ENCODE results near the gene SIGLEC8. TPM values are rescaled to one million over a fixed set of nuclear protein-coding genes. Genes with fewer than 3 reads are reported as not detected.

SIGLEC8 gene
- total RNA-seq, 1 experiment from 2014 or later = not detected

GRCh38 chr19:51415187-51415586 is 43.1 kb downstream of the SIGLEC8 start (continued):
- no peak for TF ChIP-seq ZNF532 (CRISPR knock-in tag; IDR thresholded peaks at IDR 0.05; ENCODE audit: borderline replicate concordance)
- no peak for TF ChIP-seq ATF6 (CRISPR knock-in tag; IDR thresholded peaks at IDR 0.05)
- no peak for TF ChIP-seq PREB (CRISPR knock-in tag; IDR thresholded peaks at IDR 0.05; ENCODE audit: borderline replicate concordance)

DNA sequence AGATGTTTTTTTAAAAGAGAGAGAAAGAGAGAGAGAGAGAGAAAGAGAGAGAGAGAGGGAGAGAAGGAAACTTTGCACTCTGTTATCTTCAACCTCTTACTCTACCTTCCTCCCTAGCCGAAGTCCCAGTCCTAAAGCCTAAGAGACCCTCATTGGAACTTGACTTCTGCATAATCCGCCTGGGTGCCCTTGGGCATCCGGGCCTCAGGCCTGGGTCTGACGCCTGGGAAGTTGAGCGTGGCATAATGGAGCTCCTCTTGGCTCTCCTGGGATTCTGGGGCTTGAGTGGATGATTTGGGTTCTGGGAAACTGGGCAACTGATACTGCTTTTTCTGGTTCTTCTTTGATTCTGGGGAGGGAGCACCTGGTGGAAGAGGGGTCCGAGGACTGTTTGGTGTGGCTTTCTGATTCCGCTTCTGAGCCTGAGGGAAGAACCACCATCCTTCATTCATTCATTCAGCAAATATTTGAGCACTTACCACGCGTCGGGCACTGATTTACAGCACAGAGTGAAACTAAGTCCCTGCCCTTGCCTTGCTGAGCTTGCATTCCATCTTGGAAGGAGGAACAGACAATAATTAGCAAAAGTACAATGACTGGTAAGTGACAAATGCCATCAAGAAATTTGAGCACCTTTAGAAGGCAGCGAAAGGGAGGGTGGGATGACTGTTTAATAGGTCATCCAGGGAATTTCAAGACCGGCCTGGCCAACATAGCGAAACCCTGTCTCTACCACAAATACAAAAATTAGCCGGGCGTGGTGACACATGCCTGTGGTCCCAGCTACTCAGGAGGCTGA is 47.1 kb downstream of the SIGLEC8 start:
- POLR2A ChIA-PET = no interaction called here
- H3K4me1 Mint-ChIP-seq = peaks cover 32% of the 10 kb centered on the region
- H3K9me3 Mint-ChIP-seq = peaks cover 7% of the 10 kb centered on the region
- no peaks in the 10 kb centered on the region for H3K27me3 Mint-ChIP-seq (ENCODE audit: low read depth)
- DNase-seq (ENCODE audit: low spot score) (no peak), ATAC-seq (no peak)
- peaks cover 12% of the 10 kb centered on the region for H3K36me3 Mint-ChIP-seq
- CTCF ChIA-PET = interaction anchor here (3.4 kb wide), 1 partner anchor 10 kb away, joined by 10 read pairs; no protein-coding TSS in a partner anchor
- H3K4me3 Mint-ChIP-seq = no peak overlapping the region
- peak overlapping the region; percentile 34; the same call in 1 of the 2 replicates for H3K27ac Mint-ChIP-seq
- no peak for TF ChIP-seq CTCF (IDR thresholded peaks at IDR 0.05)
- TF ChIP-seq ZNF232 (CRISPR knock-in tag; IDR thresholded peaks at IDR 0.05) = no peak
- no peak for TF ChIP-seq MYBL2 (CRISPR knock-in tag; IDR thresholded peaks at IDR 0.05)
- TF ChIP-seq ZNF512 (CRISPR knock-in tag; IDR thresholded peaks at IDR 0.05; ENCODE audit: borderline replicate concordance) = no peak
- no peak for TF ChIP-seq MLX (CRISPR knock-in tag; IDR thresholded peaks at IDR 0.05)
- no peak for TF ChIP-seq ELF4 (CRISPR knock-in tag; IDR thresholded peaks at IDR 0.05; ENCODE audit: low read depth)
- no peak for TF ChIP-seq SOX15 (CRISPR knock-in tag; IDR thresholded peaks at IDR 0.05)
- TF ChIP-seq RELA (CRISPR knock-in tag; IDR thresholded peaks at IDR 0.05; ENCODE audit: borderline replicate concordance) = no peak
- no peak for TF ChIP-seq ATF3 (CRISPR knock-in tag; conservative IDR thresholded peaks at IDR 0.05)
- no peak for TF ChIP-seq FOXJ3 (CRISPR knock-in tag; IDR thresholded peaks at IDR 0.05; ENCODE audit: borderline replicate concordance)
- no peak for TF ChIP-seq CBFB (CRISPR knock-in tag; IDR thresholded peaks at IDR 0.05; ENCODE audit: low read depth)
- TF ChIP-seq NFATC4 (CRISPR knock-in tag; IDR thresholded peaks at IDR 0.05) = no peak
- TF ChIP-seq, protein P1, sequence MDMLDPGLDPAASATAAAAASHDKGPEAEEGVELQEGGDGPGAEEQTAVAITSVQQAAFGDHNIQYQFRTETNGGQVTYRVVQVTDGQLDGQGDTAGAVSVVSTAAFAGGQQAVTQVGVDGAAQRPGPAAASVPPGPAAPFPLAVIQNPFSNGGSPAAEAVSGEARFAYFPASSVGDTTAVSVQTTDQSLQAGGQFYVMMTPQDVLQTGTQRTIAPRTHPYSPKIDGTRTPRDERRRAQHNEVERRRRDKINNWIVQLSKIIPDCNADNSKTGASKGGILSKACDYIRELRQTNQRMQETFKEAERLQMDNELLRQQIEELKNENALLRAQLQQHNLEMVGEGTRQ (CRISPR knock-in tag; IDR thresholded peaks at IDR 0.05) = no peak
- TF ChIP-seq ZNF281 (CRISPR knock-in tag; IDR thresholded peaks at IDR 0.05) = no peak

Measured in WTC11 (cell line).